LNCAP (cell line): ENCODE results near the gene RAD51.

ENCODE experiments used
- TF ChIP-seq, protein P1 (sequence below): fragments of 450-650 bp; IDR thresholded peaks from 2 replicates; pipeline ENCODE4 v1.5.1; 2017; ENCODE audit warnings: mild to moderate bottlenecking

Gene RAD51

GRCh38 chr15:40702077-40702476 is 7.1 kb downstream of the RAD51 start:
- TF ChIP-seq, protein P1, sequence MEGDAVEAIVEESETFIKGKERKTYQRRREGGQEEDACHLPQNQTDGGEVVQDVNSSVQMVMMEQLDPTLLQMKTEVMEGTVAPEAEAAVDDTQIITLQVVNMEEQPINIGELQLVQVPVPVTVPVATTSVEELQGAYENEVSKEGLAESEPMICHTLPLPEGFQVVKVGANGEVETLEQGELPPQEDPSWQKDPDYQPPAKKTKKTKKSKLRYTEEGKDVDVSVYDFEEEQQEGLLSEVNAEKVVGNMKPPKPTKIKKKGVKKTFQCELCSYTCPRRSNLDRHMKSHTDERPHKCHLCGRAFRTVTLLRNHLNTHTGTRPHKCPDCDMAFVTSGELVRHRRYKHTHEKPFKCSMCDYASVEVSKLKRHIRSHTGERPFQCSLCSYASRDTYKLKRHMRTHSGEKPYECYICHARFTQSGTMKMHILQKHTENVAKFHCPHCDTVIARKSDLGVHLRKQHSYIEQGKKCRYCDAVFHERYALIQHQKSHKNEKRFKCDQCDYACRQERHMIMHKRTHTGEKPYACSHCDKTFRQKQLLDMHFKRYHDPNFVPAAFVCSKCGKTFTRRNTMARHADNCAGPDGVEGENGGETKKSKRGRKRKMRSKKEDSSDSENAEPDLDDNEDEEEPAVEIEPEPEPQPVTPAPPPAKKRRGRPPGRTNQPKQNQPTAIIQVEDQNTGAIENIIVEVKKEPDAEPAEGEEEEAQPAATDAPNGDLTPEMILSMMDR = peak; percentile 43; the same call in 1 of the 2 replicates

GRCh38 chr15:40706121-40706520 is 11.1 kb downstream of the RAD51 start:
- TF ChIP-seq, protein P1 = no peak

- TF ChIP-seq, protein P1 = no peak
These were observed 19.2 kb downstream of the RAD51 start for GRCh38 chr15:40714144-40714543.

DNA sequence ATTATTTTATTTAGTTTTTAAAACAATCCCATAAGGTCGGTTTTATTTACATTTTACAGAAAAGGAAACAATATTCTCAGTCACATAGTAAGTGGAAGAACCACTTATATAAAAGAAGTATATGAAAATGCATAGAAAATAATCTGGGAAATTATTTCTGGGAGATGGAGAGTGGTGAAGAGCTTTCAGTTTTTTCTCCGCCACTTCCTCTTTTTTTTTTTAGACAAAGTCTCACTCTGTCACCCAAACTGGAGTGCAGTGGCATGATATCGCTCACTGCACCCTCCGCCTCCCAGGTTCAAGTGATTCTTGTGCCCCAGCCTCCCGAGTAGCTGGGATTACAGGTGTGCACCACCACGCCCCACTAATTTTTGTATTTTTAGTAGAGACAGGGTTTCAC is 21.2 kb downstream of the RAD51 start:
- TF ChIP-seq, protein P1 = no peak

- TF ChIP-seq, protein P1 = no peak
These were observed 26.7 kb downstream of the RAD51 start for GRCh38 chr15:40721701-40722100.

DNA sequence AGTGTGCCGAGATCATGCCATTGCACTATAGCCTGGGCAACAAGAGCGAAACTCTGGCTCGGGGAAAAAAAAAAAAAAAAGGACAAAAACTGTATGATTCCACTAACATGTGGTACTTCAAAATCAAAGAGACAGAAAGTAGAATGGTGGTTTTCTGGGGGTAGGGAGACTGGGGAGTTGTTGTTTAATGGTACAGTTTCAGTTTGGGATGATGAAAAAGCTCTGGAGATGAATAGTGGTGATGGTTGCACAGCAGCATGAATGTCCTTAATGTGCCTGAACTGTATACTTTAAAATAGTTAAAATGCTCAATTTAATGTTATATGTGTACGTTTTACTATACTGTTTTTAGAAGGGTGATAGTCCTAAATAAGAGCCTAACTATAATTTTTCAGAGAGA is 27.4 kb downstream of the RAD51 start:
- TF ChIP-seq, protein P1 = no peak

DNA sequence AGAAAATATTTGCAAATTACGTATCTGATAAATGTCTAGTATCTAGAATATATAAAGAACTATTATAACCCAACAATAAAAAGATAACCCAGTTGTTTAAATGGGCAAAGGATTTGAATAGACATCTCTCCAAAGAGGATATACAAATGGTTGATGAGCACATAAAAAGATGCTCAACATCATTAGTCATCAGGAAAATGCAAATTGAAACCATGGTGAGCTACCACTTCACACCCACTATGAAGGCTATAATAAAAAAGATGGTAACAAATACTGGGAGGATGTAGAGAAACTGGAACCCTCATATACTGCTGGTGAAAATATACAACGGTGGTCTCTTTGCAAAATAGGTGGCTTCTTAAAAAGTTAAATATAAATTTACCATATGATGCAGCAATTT is 28.0 kb downstream of the RAD51 start:
- TF ChIP-seq, protein P1 = no peak

GRCh38 chr15:40723919-40724318 is 28.9 kb downstream of the RAD51 start:
- TF ChIP-seq, protein P1 = no peak
